ENCODE results near the gene KCNT1.
A peak's percentile ranks its signal among the peaks of the same experiment; 100 is the strongest.

Gene KCNT1

GRCh38 chr9:135768516-135769218 is 66.7 kb downstream of the KCNT1 start:
- DNase-seq (ENCODE audit: low spot score) = no peak

GRCh38 chr9:135769489-135770202 is 67.7 kb downstream of the KCNT1 start:
- no peak for DNase-seq (ENCODE audit: low spot score)

GRCh38 chr9:135770203-135770535 is 68.2 kb downstream of the KCNT1 start:
- no peak for DNase-seq (ENCODE audit: low spot score)

- DNase-seq (ENCODE audit: low spot score) = no peak
These were observed 68.8 kb downstream of the KCNT1 start for GRCh38 chr9:135770771-135771170.

- no peak for DNase-seq (ENCODE audit: low spot score)
These were observed 69.5 kb downstream of the KCNT1 start for GRCh38 chr9:135771401-135772051.

GRCh38 chr9:135772056-135772646 is 70.2 kb downstream of the KCNT1 start:
- DNase-seq (ENCODE audit: low spot score) = no peak

GRCh38 chr9:135772702-135773493 is 70.9 kb downstream of the KCNT1 start:
- no peak for DNase-seq (ENCODE audit: low spot score)

GRCh38 chr9:135773530-135774238 is 71.7 kb downstream of the KCNT1 start:
- DNase-seq (ENCODE audit: low spot score) = no peak

- no peak for DNase-seq (ENCODE audit: low spot score)
These were observed 72.3 kb downstream of the KCNT1 start for GRCh38 chr9:135774239-135774747.

GRCh38 chr9:135774794-135775525 is 73.0 kb downstream of the KCNT1 start:
- DNase-seq (ENCODE audit: low spot score) = no peak

- no peak for DNase-seq (ENCODE audit: low spot score)
These were observed 73.9 kb downstream of the KCNT1 start for GRCh38 chr9:135775911-135776310.

- no peak for DNase-seq (ENCODE audit: low spot score)
These were observed 75.1 kb downstream of the KCNT1 start for GRCh38 chr9:135776893-135777622.

- DNase-seq (ENCODE audit: low spot score) = no peak
These were observed 75.7 kb downstream of the KCNT1 start for GRCh38 chr9:135777623-135778177.

GRCh38 chr9:135778421-135778820 is 76.4 kb downstream of the KCNT1 start:
- DNase-seq (ENCODE audit: low spot score) = no peak

- DNase-seq (ENCODE audit: low spot score) = no peak
These were observed 77.6 kb downstream of the KCNT1 start for GRCh38 chr9:135779571-135779970.

- DNase-seq (ENCODE audit: low spot score) = no peak
These were observed 78.1 kb downstream of the KCNT1 start for GRCh38 chr9:135780086-135780485.

GRCh38 chr9:135780626-135781025 is 78.6 kb downstream of the KCNT1 start:
- DNase-seq (ENCODE audit: low spot score) = no peak

- DNase-seq (ENCODE audit: low spot score) = no peak
These were observed 81.0 kb downstream of the KCNT1 start for GRCh38 chr9:135782946-135783345.

GRCh38 chr9:135783540-135784245 is 81.7 kb downstream of the KCNT1 start:
- DNase-seq (ENCODE audit: low spot score) = peak; percentile 35
